ENCODE data around the gene DUSP7. TPM values are rescaled to one million over a fixed set of nuclear protein-coding genes. Genes with fewer than 3 reads are reported as not detected.

The DUSP7 gene
- total RNA-seq, 1 donor from 2014 or later: 59.9 TPM

- DNase-seq (ENCODE audit: extremely low spot score in 2 of 2): no peak
- Histone ChIP-seq H3K4me1 (peaks cover 20% of the 10 kb centered on the region), H3K27me3 (no peaks in the 10 kb centered on the region), H3K36me3 (no peaks in the 10 kb centered on the region), H3K9me3 (no peaks in the 10 kb centered on the region), H3K4me3 (no peak overlapping the region), H3K27ac (no peak overlapping the region)
- TF ChIP-seq POLR2A (IDR thresholded peaks at IDR 0.05): no peak
- no peak for TF ChIP-seq POLR2AphosphoS5 (IDR thresholded peaks at IDR 0.05; ENCODE audit: insufficient read depth in 1 of 2, low read depth in 1 of 2)
- no peak for TF ChIP-seq CTCF (IDR thresholded peaks at IDR 0.05)
- intact Hi-C loops (cut with DNase I): no loop called here
Observed at GRCh38 chr3:52080830-52081719, 24.7 kb upstream of the DUSP7 start.

- DNase-seq (ENCODE audit: extremely low spot score in 2 of 2): no peak
- intact Hi-C loops (cut with DNase I): no loop called here
- H3K36me3 ChIP-seq: no peaks in the 10 kb centered on the region
- no peak overlapping the region for H3K27ac ChIP-seq
- peaks cover 20% of the 10 kb centered on the region for H3K4me1 ChIP-seq
- no peak overlapping the region for H3K4me3 ChIP-seq
- no peaks in the 10 kb centered on the region for H3K9me3 ChIP-seq
- H3K27me3 ChIP-seq: no peaks in the 10 kb centered on the region
- TF ChIP-seq POLR2AphosphoS5 (IDR thresholded peaks at IDR 0.05; ENCODE audit: insufficient read depth in 1 of 2, low read depth in 1 of 2): no peak
- TF ChIP-seq CTCF (IDR thresholded peaks at IDR 0.05): no peak
- TF ChIP-seq POLR2A (IDR thresholded peaks at IDR 0.05): no peak
Observed at GRCh38 chr3:52079958-52080357, 23.6 kb upstream of the DUSP7 start.

GRCh38 chr3:52078781-52079560 lies 22.6 kb upstream of the DUSP7 start:
- no peak for TF ChIP-seq POLR2AphosphoS5 (IDR thresholded peaks at IDR 0.05; ENCODE audit: insufficient read depth in 1 of 2, low read depth in 1 of 2)
- H3K27me3 ChIP-seq: no peaks in the 10 kb centered on the region
- intact Hi-C loops (cut with DNase I): no loop called here

GRCh38 chr3:52077925-52078324 lies 21.6 kb upstream of the DUSP7 start:
- no peak for DNase-seq (ENCODE audit: extremely low spot score in 2 of 2)
- Histone ChIP-seq H3K9me3 (no peaks in the 10 kb centered on the region), H3K27ac (peak overlapping the region; percentile 74), H3K36me3 (no peaks in the 10 kb centered on the region), H3K27me3 (no peaks in the 10 kb centered on the region), H3K4me1 (peaks cover 20% of the 10 kb centered on the region), H3K4me3 (no peak overlapping the region)
- intact Hi-C loops (cut with DNase I): no loop called here
- no peak for TF ChIP-seq CTCF (IDR thresholded peaks at IDR 0.05)
- TF ChIP-seq POLR2AphosphoS5 (IDR thresholded peaks at IDR 0.05; ENCODE audit: insufficient read depth in 1 of 2, low read depth in 1 of 2): no peak
- TF ChIP-seq POLR2A (IDR thresholded peaks at IDR 0.05): no peak

More at GRCh38 chr3:52078781-52079560, 22.6 kb upstream of the DUSP7 start:
- DNase-seq (ENCODE audit: extremely low spot score in 2 of 2): no peak
- no peak overlapping the region for H3K4me3 ChIP-seq
- H3K27ac ChIP-seq: peak overlapping the region; percentile 13
- no peaks in the 10 kb centered on the region for H3K9me3 ChIP-seq
- no peaks in the 10 kb centered on the region for H3K36me3 ChIP-seq
- peaks cover 20% of the 10 kb centered on the region for H3K4me1 ChIP-seq

- Histone ChIP-seq H3K27ac (peak overlapping the region; percentile 74), H3K36me3 (no peaks in the 10 kb centered on the region), H3K27me3 (no peaks in the 10 kb centered on the region), H3K4me1 (peaks cover 20% of the 10 kb centered on the region), H3K9me3 (no peaks in the 10 kb centered on the region), H3K4me3 (no peak overlapping the region)
- TF ChIP-seq POLR2A (IDR thresholded peaks at IDR 0.05): no peak
- TF ChIP-seq CTCF (IDR thresholded peaks at IDR 0.05): peak in 1 of 3 experiments; percentile 21
- peak in 1 of 2 donors; percentile 35 for TF ChIP-seq POLR2AphosphoS5 (IDR thresholded peaks at IDR 0.05; ENCODE audit: insufficient read depth in 1 of 2, low read depth in 1 of 2)
- intact Hi-C loops (cut with DNase I): no loop called here
- no peak for DNase-seq (ENCODE audit: extremely low spot score in 2 of 2)
Observed at GRCh38 chr3:52076896-52077780, 20.8 kb upstream of the DUSP7 start.
